Bronchial epithelial cell (primary cell): ENCODE measurements around the gene SLCO1B3. TPM values are rescaled to one million over a fixed set of nuclear protein-coding genes. Genes with fewer than 3 reads are reported as not detected.

Source experiments
- DNase-seq: peaks from one replicate; pipeline ENCODE4 v3.0.0-alpha.2; 2010; ENCODE audit warnings: low read depth
- FAIRE-seq: peaks from 2 replicates; lab custom pipeline; 2011; peaks lifted over from hg19 to GRCh38; lab: Jason Lieb, UNC
- H3K27me3 ChIP-seq: 2 replicates; pipeline ENCODE4 v1.5.1; 2011; ENCODE audit warnings: low read length; ENCODE audit not compliant: control insufficient read depth, insufficient read depth
- H3K36me3 ChIP-seq: 2 replicates; pipeline ENCODE4 v1.5.1; 2011; ENCODE audit warnings: low read length; ENCODE audit not compliant: control insufficient read depth, insufficient read depth
- H3K4me3 ChIP-seq: 2 replicates; pipeline ENCODE4 v1.5.1; 2011; ENCODE audit warnings: mild to moderate bottlenecking, low read depth, low read length, control low read depth
- total RNA-seq: library from RNA; depleted of rRNA; stranded (reverse); fragments of >200 nt; gene quantifications from 2 replicates; pipeline ENCODE4 v1.2.1, GENCODE V29; 2014
- TF ChIP-seq, protein P1 (sequence below): IDR thresholded peaks from 2 replicates; pipeline ENCODE4 v1.5.1; 2011; ENCODE audit warnings: mild to moderate bottlenecking, moderate library complexity, low read length, control low read depth, inconsistent platforms; ENCODE audit not compliant: insufficient read depth, severe bottlenecking

SLCO1B3 gene
- total RNA-seq, 1 donor from 2014 or later: 0.79 TPM

GRCh38 chr12:20963303-20963702 lies 152.8 kb downstream of the SLCO1B3 start:
- Histone ChIP-seq H3K36me3 (no peaks in the 10 kb centered on the region), H3K27me3 (no peaks in the 10 kb centered on the region), H3K4me3 (no peak overlapping the region)
- TF ChIP-seq, protein P1, sequence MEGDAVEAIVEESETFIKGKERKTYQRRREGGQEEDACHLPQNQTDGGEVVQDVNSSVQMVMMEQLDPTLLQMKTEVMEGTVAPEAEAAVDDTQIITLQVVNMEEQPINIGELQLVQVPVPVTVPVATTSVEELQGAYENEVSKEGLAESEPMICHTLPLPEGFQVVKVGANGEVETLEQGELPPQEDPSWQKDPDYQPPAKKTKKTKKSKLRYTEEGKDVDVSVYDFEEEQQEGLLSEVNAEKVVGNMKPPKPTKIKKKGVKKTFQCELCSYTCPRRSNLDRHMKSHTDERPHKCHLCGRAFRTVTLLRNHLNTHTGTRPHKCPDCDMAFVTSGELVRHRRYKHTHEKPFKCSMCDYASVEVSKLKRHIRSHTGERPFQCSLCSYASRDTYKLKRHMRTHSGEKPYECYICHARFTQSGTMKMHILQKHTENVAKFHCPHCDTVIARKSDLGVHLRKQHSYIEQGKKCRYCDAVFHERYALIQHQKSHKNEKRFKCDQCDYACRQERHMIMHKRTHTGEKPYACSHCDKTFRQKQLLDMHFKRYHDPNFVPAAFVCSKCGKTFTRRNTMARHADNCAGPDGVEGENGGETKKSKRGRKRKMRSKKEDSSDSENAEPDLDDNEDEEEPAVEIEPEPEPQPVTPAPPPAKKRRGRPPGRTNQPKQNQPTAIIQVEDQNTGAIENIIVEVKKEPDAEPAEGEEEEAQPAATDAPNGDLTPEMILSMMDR: no peak
- no peak for FAIRE-seq
- DNase-seq: no peak

DNA sequence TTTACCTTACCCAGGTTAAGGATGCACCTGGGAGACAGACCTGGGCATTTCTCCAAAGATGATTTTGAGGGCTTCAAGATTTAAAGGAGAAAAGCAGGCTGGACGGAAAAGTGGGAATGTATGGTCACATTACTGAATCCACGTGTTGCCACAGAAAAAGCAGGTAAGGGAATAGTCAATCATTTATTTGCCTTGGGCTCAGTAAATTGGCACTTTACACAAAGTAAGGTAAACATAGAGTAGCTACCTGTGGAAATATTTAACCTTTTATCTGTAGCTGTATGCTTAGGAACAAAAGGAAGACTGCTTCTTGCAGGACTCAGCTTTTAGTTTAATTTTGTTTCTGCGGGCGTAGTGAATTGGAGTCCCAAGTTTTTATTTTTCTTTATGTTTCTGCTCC lies 153.3 kb downstream of the SLCO1B3 start:
- Histone ChIP-seq H3K36me3 (no peaks in the 10 kb centered on the region), H3K4me3 (no peak overlapping the region), H3K27me3 (no peaks in the 10 kb centered on the region)
- no peak for DNase-seq
- FAIRE-seq: no peak
- TF ChIP-seq, protein P1: no peak

Other genes with a start within 250 kb of the SLCO1B3 start
- not detected in 2 replicates for gene SLCO1C1, start 115.4 kb upstream of the SLCO1B3 start, total RNA-seq